Pons (tissue), 1 donor: ENCODE results near the gene LRG1.
"Not testable (repeated sequence)": the region's sequence is repeated elsewhere in the genome, so short reads cannot be mapped to it uniquely, and the experiment has no call there.

Experiments used
- DNase-seq: peaks from one replicate; pipeline ENCODE4 v3.0.0-alpha.2; 2016; ENCODE audit warnings: low spot score

LRG1 gene

GRCh38 chr19:4529924-4530522, 9.8 kb downstream of the LRG1 start:
- DNase-seq = no peak

- DNase-seq = no peak
Observed at GRCh38 chr19:4528843-4529242, 11.0 kb downstream of the LRG1 start.

DNA sequence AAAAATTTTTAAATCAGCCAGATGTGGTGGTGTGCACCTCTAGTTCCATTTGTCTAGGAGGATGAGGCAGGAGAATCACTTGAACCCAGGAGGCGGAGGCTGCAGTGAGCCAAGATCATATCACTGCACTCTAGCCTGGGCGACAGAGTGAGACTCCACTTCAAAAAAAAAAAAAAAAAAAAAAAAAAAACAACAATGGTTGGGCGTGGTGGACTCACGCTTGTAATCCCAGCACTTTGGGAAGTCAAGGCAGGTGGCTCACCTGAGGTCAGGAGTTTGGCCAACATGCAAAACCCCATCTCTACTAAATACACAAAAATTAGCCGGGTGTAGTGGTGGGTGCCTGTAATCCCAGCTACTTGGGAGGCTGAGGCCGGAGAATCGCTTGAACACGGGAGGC, 12.5 kb downstream of the LRG1 start:
- not testable (repeated sequence) for DNase-seq

DNA sequence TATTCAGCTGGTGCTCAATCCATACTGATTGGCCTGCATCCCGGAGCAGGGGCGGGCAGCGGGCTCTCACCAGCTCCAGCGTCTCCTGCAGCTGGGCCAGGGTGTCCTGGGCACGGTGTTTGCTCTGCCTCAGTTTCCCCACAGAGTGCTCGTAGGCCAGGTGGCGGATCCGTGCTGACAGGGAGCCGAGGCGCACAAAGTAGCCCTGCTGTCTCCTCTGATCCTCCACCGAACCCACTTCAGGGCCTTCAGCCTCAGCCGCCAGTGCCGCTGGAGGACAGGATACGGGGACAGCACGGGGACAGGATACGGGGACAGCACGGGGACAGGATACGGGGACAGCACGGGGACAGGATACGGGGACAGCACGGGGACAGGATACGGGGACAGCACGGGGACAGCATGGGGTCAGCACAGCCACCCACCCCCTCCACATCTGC, 14.3 kb downstream of the LRG1 start:
- DNase-seq = no peak

DNA sequence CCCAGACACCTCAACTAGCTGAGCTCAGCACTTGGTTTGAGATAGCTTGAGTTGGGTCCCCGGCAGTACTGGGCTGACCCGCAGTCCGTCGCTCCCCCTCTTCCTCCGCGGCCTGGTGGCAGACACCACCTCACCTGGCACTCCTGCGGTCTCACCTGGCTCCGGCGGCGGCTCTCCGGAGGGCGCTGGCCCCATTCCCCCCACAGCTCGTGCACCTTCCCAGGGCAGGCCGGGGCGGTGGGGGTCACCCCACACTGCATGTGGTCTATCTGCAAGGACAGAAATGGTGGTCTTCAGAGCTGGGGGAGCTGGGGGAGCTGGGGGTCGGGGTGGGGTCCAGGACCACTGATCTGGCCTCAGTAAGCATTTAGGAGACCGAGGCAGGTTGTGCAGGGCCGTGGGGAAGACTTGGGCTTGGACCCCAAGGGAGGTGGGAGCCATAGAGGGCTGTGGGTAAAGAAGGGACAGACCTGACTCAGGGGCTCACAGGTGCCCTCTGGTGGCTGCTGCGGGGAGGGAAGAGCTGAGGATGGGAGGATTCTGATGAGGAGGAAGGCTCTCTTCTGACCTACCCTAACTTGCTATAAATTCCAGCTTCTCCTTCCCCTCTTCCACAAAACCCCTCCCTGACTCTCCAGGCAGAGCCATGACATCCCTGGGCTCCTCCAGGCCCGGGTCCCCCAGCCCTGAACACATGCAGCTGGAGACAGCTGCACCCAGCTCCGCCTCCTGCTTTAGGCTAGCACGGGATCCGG, 14.9 kb downstream of the LRG1 start:
- peak; percentile 17 for DNase-seq

GRCh38 chr19:4523306-4524110, 16.3 kb downstream of the LRG1 start:
- DNase-seq = peak; percentile 11

DNA sequence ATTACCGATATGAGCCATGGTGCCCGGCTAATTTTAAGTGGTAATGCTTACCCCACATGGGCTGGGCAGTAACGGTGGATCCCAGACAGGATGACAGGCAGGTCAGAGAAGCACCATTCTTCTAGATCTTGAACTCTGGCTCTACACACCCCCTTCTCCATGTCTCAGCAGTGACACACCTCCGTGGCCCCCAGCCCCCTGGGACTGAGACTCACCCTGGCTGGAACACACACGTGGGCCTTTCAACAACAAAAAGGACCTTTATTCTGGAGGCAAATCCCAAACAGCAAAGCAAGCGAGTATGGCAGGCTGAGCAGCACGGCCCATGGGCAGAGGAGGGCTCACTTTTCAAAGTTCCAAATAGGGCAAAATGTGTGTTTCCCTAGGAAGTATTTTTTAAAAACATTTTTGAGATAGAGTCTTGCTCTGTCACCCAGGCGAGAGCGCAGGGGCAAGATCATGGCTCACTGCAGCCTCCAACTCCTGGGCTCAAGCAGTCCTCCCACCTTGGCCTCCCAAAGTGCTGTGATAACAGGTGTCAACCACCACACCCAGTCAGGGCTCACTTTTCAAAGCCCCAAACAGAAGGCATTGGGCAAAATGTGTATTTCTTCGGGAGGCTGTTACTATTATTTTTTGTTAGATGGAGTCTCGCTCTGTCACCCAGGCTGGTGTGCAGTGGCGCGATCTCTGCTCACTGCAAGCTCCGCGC, 17.4 kb downstream of the LRG1 start:
- no peak for DNase-seq

GRCh38 chr19:4521888-4522242, 18.0 kb downstream of the LRG1 start:
- no peak for DNase-seq

GRCh38 chr19:4521170-4521887, 18.5 kb downstream of the LRG1 start:
- no peak for DNase-seq

DNA sequence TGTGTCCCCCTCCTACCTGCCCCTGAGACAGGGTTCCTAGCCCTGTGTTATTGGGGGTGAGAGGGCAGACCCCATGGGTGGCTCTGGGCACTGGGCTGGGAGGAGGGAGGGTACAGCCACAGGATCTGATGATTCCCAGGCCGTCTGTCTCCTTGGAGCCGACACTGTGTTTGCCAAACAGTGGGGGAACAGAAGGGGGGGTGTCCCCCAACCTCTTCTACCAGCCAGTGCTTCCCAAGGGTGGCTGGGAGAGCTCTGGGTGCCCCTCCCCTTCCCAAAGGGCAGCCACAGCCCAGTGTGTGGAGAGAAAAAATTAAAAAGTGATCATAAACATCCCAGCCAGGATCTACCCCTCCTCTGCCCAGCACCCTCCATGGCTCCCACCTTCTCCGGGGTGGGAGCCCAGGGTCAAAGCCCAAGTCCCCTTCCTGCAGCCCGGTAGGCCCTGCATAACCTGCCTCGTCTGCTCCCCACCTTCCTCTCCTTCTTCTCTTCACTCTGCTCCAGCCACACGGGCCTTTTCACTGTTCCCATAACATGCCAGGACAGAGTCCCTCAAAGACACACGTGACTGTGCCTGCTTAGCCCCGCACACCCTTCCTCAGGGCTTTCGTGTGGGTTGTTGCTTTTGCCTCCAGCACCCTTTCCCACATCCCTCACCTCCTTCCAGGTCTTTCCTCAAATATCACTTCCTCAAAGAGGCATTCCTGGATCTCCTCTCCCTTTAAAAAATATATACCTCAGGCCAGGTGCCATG, 20.1 kb downstream of the LRG1 start:
- peak; percentile 14 for DNase-seq

GRCh38 chr19:4519172-4519496, 20.7 kb downstream of the LRG1 start:
- no peak for DNase-seq

GRCh38 chr19:4518345-4519171, 21.3 kb downstream of the LRG1 start, which contains the start of gene PLIN4:
PLIN4 (minus strand) TSS chr19:4518486; CDS start chr19:4518272, 214 bp downstream.
- peak; percentile 16 for DNase-seq

DNA sequence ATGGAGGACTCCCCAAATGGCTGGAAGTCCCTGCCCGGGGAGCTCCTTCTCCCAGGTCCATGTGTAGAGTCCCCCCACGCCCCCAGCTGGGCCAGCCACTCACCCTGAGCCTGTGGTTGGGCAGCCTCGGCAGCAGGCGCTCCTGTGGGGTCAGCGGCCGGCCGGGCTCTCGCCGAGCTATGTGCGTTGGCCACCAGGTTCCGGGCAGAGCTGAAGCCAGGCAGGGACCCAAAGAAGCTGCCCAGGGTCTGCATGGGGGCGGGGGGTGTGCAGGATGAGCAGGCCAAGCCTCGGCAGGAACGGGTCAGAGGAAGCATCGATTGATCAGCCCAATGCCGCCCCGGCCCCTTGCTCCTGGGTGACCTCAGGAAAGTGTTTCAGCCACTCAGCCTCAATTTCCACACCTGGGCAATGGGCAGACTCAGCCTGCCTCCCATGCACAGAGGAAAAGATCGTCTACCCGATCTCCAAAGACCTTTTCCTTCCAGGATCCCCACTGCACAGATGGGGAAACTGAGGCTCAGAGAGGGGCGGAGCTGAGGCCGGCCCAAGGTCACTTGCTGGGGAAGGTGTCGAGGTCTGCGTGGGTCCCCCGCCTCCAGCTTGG, 22.3 kb downstream of the LRG1 start:
- DNase-seq = no peak

- DNase-seq = no peak
Observed at GRCh38 chr19:4516939-4517300, 22.9 kb downstream of the LRG1 start.

DNA sequence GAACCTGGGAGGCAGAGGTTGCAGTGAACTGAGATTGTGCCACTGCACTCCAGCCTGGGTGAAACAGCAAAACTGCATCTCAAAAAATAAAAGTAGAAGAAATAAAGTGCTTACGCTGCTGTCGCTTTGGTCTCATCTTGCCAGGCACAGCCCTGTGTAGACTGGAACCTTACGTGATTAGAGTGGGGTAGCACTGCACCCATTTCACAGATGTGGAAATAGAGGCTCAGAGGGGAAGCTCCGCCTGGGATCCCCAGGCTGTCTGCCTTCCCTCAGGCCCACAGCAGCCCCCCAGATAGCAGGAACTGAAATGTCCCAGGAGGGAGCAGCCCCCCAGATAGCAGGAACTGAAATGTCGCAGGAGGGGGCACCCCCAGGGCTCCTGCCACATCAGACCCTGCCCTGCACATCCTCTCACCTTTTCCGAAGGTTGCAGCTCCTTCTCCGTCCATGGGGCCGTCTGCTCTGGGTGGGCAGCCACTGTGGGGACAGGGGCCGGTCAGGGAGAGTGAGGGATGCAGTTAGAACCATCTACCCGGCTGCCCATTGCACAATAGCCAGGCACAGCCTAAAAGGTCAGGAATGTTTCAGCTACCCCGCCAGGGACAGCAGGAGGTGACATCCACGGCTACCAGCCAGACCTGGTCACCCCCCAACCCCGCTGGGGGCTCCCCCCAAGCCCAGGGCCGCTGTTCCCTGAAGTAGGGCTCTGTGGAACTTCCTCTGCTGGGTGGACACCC, 23.5 kb downstream of the LRG1 start:
- DNase-seq = no peak

GRCh38 chr19:4515732-4516131, 24.1 kb downstream of the LRG1 start:
- no peak for DNase-seq

GRCh38 chr19:4513248-4513647, 26.6 kb downstream of the LRG1 start:
- DNase-seq = no peak

- DNase-seq = no peak
Observed at GRCh38 chr19:4512070-4512469, 27.8 kb downstream of the LRG1 start.
